Activated CD8-positive, alpha-beta memory T cell treated with anti-CD3 and anti-CD28 coated beads for 48 hours (primary cell): ENCODE measurements around the gene CEP89.
A peak's percentile ranks its signal among the peaks of the same experiment; 100 is the strongest.
"Not testable (repeated sequence)": the region's sequence is repeated elsewhere in the genome, so short reads cannot be mapped to it uniquely, and the experiment has no call there.

Experiments
- DNase-seq, 3 experiments: peaks; one replicate each; pipeline ENCODE4 v3.0.0-alpha.2; 2020; ENCODE audit warnings: low read depth in 2 of 3, low spot score in 2 of 3

CEP89 gene

GRCh38 chr19:32971715-32972540 is at the start of gene CEP89, which contains the start of gene FAAP24:
Gene CEP89, minus strand, starts transcription at chr19:32971958. Its CDS starts 84 bp downstream, at chr19:32971874.
Gene FAAP24, plus strand, starts transcription at chr19:32972242. Its CDS starts 955 bp downstream, at chr19:32973197.
- peak; percentile 87 to 95 (median 95) for DNase-seq

DNA sequence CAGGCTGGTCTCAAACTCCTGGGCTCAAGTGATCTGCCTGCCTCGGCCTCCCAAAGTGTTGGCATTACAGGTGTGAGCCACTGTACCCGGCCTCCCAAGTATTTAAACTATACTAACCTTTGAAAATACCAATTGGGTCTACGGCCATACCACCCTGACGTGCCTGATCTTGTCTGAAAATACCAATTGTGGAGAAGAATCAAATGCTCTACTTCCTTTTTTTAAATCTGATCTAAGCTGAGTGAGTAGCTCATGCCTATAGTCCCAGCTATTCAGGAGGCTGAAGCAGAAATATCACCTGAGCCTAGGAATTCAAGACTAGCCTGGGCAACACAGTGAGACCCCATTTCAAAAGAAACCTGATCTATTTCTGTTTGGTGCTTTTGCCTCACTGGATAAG is 39.1 kb upstream of the CEP89 start:
- DNase-seq = not testable (repeated sequence)

DNA sequence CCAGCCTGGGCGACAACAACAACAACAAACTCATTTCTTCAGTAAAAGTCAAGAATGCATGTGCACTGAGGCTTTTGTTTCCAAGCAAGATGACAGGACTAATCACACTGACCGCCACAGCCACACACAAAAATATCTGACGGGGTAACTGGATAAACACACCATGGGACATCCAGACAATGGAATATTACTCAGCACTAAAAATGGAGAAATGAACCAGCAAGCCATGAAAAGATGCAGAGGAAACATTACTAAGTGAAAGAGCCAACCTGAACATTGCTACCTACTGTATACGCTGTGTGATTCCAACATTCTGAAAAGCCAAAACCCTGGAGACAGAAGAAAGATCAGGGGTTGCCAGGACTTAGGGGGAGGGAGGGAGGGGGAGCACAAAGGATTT is 37.0 kb upstream of the CEP89 start:
- DNase-seq = no peak

DNA sequence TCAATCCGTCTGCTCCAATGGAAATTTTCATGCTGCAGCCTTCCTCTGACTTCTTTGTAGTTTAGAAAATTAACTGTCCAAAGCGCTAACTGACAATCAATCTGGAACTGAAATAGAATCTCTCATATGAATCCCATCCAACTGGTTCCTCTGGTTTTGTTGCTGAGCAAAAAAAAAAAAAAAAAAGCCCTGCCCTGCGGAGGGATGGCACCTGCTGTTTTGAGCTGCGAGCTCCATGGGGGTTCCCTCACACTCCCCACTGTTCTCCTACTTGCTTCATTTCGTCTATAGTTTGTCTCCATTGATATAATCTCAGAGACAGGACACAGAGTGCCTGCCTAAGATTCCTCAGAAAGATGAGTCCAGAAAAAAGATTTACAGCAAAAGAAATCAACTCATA is 33.7 kb upstream of the CEP89 start:
- DNase-seq = no peak

DNA sequence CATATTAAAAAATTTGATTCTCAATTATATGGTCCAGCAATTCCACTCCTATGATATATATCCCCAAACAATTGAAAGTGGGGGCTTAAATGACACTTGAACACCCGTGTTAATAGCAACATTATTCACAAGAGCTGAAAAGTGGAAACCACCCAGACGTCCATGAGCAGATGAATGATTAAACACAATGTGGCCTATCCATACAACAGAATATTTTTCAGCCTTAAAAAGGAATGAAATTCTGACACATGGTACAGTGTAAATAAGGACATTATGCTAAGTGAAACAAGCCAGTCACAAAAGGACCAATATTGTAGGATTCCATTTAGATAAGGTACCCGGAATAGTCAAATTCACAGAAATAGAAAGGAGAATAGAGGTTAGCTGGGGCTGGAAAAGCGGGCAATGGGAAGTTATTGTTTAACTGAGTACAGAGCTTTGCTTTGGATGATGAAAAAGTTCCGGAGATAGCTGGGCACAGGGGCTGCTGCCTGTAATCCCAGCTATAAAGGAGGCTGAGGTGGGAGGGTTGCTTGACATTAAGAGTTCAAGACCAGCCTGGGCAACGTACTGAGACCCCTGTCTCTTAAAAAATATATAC is 31.8 kb upstream of the CEP89 start:
- DNase-seq = not testable (repeated sequence)

DNA sequence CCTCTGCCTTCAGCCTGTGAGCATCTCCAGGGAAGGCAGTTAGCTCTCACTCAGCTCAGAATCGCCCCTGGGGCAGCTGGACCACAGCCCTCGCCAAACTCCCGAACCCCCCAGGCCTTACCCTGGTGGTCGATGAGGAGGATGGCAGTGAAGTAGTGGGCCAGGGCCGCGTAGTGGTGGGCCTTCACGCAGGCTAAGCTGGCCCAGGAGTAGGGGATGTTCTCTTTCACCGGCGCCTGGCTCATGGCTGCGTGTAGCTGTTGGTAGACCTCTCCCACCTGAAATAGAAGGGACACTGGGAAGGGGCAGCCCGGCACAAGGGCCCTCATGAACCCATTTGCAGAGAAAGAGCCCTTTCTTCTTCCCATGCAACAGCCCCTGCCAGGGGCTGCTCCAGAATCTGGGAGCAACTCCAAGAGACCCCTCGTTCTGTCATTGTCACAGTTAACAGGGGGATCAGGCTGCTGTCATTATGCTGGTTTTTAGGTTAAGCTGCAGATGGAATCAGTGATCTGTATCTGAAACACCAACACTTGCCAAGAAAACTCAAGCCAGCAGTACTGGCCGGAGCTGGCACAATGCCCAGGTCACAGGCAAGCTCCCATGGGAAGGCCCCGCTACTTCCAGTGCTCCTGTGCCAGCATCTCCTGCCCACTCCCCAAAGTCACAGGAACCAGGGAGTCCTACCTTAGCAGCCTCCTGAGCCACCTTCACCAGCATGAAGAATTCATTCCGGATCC is 30.5 kb upstream of the CEP89 start:
- not testable (repeated sequence) for DNase-seq

DNA sequence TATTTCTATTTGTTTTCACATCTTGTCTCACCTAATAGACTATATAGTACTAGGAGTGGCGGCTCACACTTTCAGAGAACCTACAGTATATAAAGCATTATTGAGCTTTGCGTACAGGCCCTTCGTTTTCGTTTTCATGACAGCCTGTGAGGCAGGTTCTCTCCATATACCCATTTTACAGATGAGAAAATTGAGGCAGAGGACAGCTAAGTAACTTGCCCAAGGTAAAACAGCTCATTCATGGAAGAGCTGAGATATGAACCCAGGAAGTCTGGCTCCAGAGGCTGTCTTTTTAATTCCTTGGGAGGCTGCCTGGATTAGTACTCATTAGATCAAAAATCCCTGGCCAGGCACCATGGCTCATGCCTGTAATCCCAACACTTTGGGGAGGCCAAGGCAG is 29.2 kb upstream of the CEP89 start:
- no peak for DNase-seq

- no peak for DNase-seq
These were observed 28.8 kb upstream of the CEP89 start for GRCh38 chr19:33000510-33000909.

DNA sequence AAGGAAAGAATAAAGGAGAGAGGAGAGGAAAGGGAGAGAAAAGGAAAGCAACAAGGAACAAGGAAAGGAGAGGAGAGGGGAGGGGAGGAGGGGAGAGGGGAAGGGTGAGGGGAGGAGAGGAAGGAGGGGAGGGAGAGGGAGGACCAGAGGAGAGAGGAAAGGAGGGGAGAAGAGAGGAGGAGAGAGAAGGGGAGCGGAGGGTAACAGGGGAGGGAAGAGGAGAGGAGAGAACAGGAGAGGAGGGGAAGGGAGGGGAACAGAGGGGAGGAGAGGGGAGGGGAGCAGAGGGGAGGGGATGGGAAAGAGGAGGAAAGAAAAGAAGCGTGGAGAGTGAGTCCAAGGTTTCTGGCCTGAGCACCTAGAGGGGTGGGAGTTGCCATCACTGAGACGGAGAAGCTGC is 27.0 kb upstream of the CEP89 start:
- DNase-seq = no peak

- no peak for DNase-seq
These were observed 26.1 kb upstream of the CEP89 start for GRCh38 chr19:32997716-32998355.

DNA sequence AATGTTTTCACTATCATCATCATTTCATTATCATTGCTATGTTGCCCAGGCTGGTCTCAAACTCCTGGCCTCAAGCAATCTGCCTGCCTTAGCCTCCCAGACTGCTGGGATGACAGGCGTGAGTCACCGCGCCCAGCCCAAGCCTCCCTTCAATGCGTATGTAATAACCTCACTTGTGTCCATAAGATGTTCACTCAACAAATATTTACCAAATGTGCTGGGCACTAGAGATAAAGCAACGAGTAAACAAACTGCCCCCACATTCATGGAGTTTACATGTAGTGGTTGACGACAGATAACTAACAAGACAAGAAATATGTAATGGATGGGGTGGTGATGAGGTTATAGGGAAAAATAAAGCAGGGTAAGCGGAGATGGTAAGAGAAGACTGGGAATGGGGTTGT is 25.3 kb upstream of the CEP89 start:
- not testable (repeated sequence) for DNase-seq

DNA sequence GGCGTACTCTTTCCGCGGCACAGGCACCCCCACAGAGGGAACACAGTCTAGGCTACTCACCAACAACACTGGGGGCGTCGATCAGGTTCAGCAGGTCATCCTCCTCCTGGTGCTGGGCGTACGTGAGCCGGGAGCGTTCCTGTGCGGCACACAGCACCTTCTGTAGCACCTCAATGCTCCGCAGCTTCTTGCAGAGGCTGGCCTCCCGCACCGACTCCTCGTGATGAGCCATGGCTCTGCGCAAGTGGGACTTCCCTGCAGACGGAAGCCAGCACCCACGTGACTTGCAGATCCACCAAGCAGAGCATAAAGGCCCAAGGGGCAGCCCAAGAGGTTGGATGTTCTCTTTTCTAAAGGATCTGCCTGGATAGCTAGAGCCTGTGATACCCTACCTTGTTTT is 24.2 kb upstream of the CEP89 start:
- not testable (repeated sequence) for DNase-seq

DNA sequence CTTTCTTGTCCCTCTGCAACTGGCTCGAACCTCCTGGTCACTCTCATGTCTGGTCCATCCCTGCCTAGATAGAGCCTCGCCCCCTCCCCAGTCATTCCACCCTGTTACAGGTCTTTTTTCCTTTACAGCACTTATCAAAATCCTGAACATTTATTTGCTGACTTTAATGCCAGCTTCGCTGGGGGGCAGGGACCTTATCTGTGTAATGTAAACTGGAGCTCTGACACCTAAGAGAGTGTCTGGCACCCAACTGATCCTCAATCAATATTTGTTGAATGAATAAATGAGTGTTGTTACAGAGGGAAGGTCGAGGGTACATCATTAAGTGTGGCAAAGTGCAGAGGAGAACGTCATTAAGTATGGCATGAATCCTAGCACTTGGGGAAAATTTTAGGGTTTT is 17.0 kb upstream of the CEP89 start:
- DNase-seq = no peak

- not testable (repeated sequence) for DNase-seq
These were observed 16.5 kb upstream of the CEP89 start for GRCh38 chr19:32988254-32988653.

GRCh38 chr19:32982488-32982887 is 10.7 kb upstream of the CEP89 start:
- DNase-seq = not testable (repeated sequence)

- not testable (repeated sequence) for DNase-seq
These were observed 8.0 kb upstream of the CEP89 start for GRCh38 chr19:32979807-32980206.

DNA sequence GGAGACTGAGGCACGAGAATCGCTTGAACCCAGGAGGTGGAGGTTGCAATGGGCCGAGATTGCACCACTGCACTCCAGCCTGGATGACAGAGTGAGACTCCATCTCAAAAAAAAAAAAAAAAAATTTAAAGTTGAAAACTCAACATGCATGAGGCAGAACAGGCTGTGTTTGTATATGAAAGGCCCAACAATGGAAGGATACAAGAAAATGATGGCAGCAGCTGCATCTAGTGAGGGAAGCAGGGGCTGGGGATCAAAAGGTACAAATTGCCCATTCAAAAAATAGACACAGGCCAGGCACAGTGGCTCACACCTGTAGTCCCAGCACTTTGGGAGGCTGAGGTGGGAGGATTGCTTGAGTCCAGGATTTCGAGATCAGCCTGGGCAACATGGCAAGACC is 6.1 kb upstream of the CEP89 start:
- not testable (repeated sequence) for DNase-seq

DNA sequence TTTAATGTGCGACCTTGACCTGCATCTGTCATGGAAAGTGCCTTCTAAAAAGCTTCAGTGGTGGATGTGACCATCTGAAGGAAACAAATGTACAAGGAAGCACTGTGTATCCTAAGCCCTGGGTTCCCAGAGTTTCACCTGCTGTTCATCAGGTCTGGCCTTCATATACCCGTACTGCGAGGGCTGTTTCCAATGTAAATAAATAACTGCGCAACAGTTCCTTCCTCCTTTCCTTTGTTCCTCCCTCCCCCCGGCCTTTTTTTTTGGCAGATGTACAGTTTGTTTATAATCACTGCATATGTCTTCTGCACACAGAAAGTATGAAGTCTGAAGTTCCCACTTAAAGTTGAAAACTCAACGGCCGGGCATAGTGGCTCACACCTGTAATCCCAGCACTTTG is 5.5 kb upstream of the CEP89 start:
- DNase-seq = no peak

- DNase-seq = peak in 2 of 3 experiments; percentile 59 to 63
These were observed 4.6 kb upstream of the CEP89 start for GRCh38 chr19:32976223-32976805.

- DNase-seq = no peak
These were observed 654 bp downstream of the CEP89 start for GRCh38 chr19:32971012-32971595.

DNA sequence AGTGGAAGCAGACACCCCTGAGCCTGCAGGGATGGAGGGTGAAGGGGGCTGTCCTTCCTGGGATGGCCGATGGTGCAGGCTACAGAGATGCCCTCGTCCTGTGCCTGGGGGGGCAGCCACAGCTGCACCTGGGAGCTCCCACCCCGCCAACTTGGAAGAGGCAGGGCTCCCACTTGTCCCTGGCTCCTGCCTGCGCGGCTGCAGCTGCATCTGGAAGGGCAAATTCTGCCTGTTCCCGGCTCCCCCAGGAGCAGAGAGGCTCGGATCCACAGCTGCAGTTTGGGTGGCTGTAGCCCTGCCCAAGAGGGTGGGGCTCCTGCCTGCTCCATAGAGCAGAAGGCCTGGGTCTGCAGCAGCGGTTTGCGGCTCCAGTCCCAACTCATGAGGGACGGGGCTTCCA is 2.2 kb downstream of the CEP89 start:
- DNase-seq = no peak
